Osteoblast (primary cell): Measurements from ENCODE around the gene ABLIM3. TPM values are rescaled to one million over a fixed set of nuclear protein-coding genes. Genes with fewer than 3 reads are reported as not detected.
"Not testable (repeated sequence)": the region's sequence is repeated elsewhere in the genome, so short reads cannot be mapped to it uniquely, and the experiment has no call there.

Experiments used
- DNase-seq: peaks from one replicate; pipeline ENCODE4 v3.0.0; 2011; ENCODE audit warnings: low spot score, mixed read lengths; ENCODE audit not compliant: insufficient read length; ENCODE audit errors: missing footprints
- H2AFZ ChIP-seq: 2 replicates; pipeline ENCODE4 v1.6.0; 2011; ENCODE audit warnings: mild to moderate bottlenecking, low read length
- H3K27ac ChIP-seq: 2 replicates; pipeline ENCODE4 v1.5.1; 2011; ENCODE audit warnings: mild to moderate bottlenecking, low read depth, low read length, moderate library complexity
- H3K27me3 ChIP-seq: 2 replicates; pipeline ENCODE4 v1.6.0; 2012; ENCODE audit warnings: mild to moderate bottlenecking, control low read depth, inconsistent platforms, low read length, moderate library complexity; ENCODE audit not compliant: insufficient read depth
- H3K36me3 ChIP-seq: 2 replicates; pipeline ENCODE4 v1.5.1; 2011; ENCODE audit warnings: mild to moderate bottlenecking, low read length, control low read depth, moderate library complexity; ENCODE audit not compliant: insufficient read depth
- H3K4me1 ChIP-seq: 2 replicates; pipeline ENCODE4 v1.5.1; 2011; ENCODE audit warnings: mild to moderate bottlenecking, low read length, control low read depth, moderate library complexity; ENCODE audit not compliant: insufficient read depth
- H3K4me2 ChIP-seq: 2 replicates; pipeline ENCODE4 v1.6.0; 2011; ENCODE audit warnings: mild to moderate bottlenecking, low read length; ENCODE audit not compliant: insufficient read depth
- H3K4me3 ChIP-seq: fragments of 200-600 bp; sonication (generic); 3 replicates; pipeline ENCODE4 v1.5.1; 2012; ENCODE audit warnings: mild to moderate bottlenecking, low read length, inconsistent platforms; ENCODE audit not compliant: insufficient read depth
- H3K79me2 ChIP-seq: 2 replicates; pipeline ENCODE4 v1.6.0; 2012; ENCODE audit warnings: mild to moderate bottlenecking, low read length, control low read depth, inconsistent platforms; ENCODE audit not compliant: insufficient read depth
- H3K9me3 ChIP-seq: 2 replicates; pipeline ENCODE4 v1.5.1; 2011; ENCODE audit warnings: low read depth, low read length, control low read depth
- H4K20me1 ChIP-seq: 2 replicates; pipeline ENCODE4 v1.6.0; 2012; ENCODE audit warnings: mild to moderate bottlenecking, low read length, control low read depth; ENCODE audit not compliant: insufficient read depth
- CTCF ChIP-seq: IDR thresholded peaks from 2 replicates; pipeline ENCODE4 v1.5.1; 2011; ENCODE audit warnings: mild to moderate bottlenecking, low read depth, low read length, moderate library complexity; ENCODE audit errors: extremely low read depth
- total RNA-seq: library from RNA; depleted of rRNA; stranded (reverse); fragments of >200 nt; gene quantifications from 2 replicates; pipeline ENCODE4 v1.2.3, GENCODE V29; 2012

Gene ABLIM3
- total RNA-seq, 1 donor: 5.8 TPM

DNA sequence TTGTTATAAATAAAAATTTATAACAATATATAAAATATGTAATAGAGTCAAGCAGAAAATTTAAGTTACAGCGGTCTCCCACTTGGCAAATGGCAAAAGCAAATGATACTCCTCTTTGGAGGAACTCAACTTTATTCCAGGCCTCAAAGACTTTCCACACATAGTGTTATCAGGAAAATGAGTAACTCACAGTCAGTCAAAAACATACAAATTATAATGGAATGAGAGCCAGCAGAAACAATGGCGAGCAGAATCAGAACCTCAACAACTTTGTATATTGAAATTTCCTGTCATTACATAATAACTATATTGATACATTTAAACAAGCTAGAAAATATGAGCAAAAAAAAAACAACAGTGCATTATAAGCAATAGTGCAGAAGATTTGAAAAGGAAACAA lies 45.2 kb downstream of the ABLIM3 start:
- no peak overlapping the region for H3K4me2 ChIP-seq
- H3K79me2 ChIP-seq: no peaks in the 10 kb centered on the region
- DNase-seq: no peak
- H2AFZ ChIP-seq: no peak overlapping the region
- TF ChIP-seq CTCF: no peak
- H3K4me3 ChIP-seq: no peak overlapping the region
- peaks cover 8% of the 10 kb centered on the region for H3K36me3 ChIP-seq
- H3K27me3 ChIP-seq: no peaks in the 10 kb centered on the region
- peaks cover 13% of the 10 kb centered on the region for H3K4me1 ChIP-seq
- no peak overlapping the region for H3K27ac ChIP-seq
- no peaks in the 10 kb centered on the region for H4K20me1 ChIP-seq
- H3K9me3 ChIP-seq: no peaks in the 10 kb centered on the region

DNA sequence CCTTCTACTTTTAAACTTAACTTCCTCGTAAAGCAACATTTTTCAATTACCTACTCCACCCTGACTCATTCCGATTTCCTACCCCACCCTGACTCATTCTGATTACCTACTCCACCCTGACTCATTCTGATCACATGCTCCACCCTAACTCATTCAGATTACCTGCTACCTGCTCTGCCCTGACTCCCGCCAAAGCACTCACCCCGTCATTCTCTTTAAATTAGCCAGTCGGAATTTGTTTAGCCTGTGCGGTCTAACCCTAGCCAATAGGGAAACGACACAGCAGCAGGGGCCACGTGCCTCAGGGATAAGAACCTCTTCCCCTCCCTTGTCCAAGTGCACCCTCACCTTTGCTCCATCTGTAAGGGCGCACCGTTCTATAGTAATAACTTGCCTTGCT lies 46.3 kb downstream of the ABLIM3 start:
- not testable (repeated sequence) for H3K27me3 ChIP-seq, H3K4me3 ChIP-seq, H3K79me2 ChIP-seq, H4K20me1 ChIP-seq, DNase-seq, H3K4me2 ChIP-seq, H2AFZ ChIP-seq, H3K9me3 ChIP-seq, H3K27ac ChIP-seq, H3K36me3 ChIP-seq
- peaks cover 18% of the 10 kb centered on the region for H3K4me1 ChIP-seq

- H3K4me2 ChIP-seq: no peak overlapping the region
- H3K27ac ChIP-seq: no peak overlapping the region
- H2AFZ ChIP-seq: no peak overlapping the region
- H3K36me3 ChIP-seq: peaks cover 8% of the 10 kb centered on the region
- H3K79me2 ChIP-seq: no peaks in the 10 kb centered on the region
- no peaks in the 10 kb centered on the region for H3K27me3 ChIP-seq
- no peaks in the 10 kb centered on the region for H3K9me3 ChIP-seq
- peaks cover 18% of the 10 kb centered on the region for H3K4me1 ChIP-seq
- TF ChIP-seq CTCF: no peak
- DNase-seq: no peak
- no peaks in the 10 kb centered on the region for H4K20me1 ChIP-seq
- H3K4me3 ChIP-seq: no peak overlapping the region
Observed at GRCh38 chr5:149188383-149188782, 47.1 kb downstream of the ABLIM3 start.

- Histone ChIP-seq H2AFZ (no peak overlapping the region), H3K79me2 (no peaks in the 10 kb centered on the region), H4K20me1 (no peaks in the 10 kb centered on the region), H3K36me3 (no peaks in the 10 kb centered on the region), H3K9me3 (no peaks in the 10 kb centered on the region), H3K4me3 (no peak overlapping the region), H3K4me1 (peaks cover 7% of the 10 kb centered on the region), H3K4me2 (no peak overlapping the region), H3K27me3 (no peaks in the 10 kb centered on the region), H3K27ac (no peak overlapping the region)
- DNase-seq: no peak
- no peak for TF ChIP-seq CTCF
Observed at GRCh38 chr5:149195337-149195887, 54.1 kb downstream of the ABLIM3 start.
